ENCODE data around the gene CACNA2D1. TPM values are rescaled to one million over a fixed set of nuclear protein-coding genes. Genes with fewer than 3 reads are reported as not detected.

The CACNA2D1 gene
- total and polyA plus RNA-seq, 9 of the 15 experiments (the other 6 are each of a cell fraction or from before 2014, with no cell fraction given): 0.49 TPM; not detected in 8

DNA sequence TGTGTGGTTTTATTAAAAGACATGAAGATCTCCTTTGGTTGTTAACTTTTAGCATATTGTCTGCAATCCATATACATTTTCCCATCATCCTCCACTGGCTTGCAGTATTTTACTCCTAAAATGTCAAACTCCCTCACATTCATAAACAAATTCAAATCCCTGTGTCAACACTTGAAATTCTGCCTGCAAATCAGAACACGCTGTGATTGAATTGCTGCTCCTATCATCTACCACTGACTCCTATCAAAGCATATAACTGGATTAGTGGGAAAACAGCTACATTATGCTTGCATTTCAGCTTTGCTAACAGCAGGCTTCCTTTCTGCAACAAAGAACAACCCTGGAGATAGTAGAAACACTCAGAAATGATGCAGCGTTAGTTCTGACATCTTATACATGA is 392.0 kb downstream of the CACNA2D1 start (continued):
- TF ChIP-seq, protein P1, sequence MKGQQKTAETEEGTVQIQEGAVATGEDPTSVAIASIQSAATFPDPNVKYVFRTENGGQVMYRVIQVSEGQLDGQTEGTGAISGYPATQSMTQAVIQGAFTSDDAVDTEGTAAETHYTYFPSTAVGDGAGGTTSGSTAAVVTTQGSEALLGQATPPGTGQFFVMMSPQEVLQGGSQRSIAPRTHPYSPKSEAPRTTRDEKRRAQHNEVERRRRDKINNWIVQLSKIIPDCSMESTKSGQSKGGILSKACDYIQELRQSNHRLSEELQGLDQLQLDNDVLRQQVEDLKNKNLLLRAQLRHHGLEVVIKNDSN (CRISPR knock-in tag; IDR thresholded peaks at IDR 0.05): no peak
- TF ChIP-seq, protein P2, sequence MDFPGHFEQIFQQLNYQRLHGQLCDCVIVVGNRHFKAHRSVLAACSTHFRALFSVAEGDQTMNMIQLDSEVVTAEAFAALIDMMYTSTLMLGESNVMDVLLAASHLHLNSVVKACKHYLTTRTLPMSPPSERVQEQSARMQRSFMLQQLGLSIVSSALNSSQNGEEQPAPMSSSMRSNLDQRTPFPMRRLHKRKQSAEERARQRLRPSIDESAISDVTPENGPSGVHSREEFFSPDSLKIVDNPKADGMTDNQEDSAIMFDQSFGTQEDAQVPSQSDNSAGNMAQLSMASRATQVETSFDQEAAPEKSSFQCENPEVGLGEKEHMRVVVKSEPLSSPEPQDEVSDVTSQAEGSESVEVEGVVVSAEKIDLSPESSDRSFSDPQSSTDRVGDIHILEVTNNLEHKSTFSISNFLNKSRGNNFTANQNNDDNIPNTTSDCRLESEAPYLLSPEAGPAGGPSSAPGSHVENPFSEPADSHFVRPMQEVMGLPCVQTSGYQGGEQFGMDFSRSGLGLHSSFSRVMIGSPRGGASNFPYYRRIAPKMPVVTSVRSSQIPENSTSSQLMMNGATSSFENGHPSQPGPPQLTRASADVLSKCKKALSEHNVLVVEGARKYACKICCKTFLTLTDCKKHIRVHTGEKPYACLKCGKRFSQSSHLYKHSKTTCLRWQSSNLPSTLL (IDR thresholded peaks at IDR 0.05): no peak
- TF ChIP-seq ZNF165 (CRISPR knock-in tag; IDR thresholded peaks at IDR 0.05; ENCODE audit: borderline replicate concordance): no peak
- TF ChIP-seq KAT8 (IDR thresholded peaks at IDR 0.05; ENCODE audit: low read depth): no peak
- TF ChIP-seq, protein P3, sequence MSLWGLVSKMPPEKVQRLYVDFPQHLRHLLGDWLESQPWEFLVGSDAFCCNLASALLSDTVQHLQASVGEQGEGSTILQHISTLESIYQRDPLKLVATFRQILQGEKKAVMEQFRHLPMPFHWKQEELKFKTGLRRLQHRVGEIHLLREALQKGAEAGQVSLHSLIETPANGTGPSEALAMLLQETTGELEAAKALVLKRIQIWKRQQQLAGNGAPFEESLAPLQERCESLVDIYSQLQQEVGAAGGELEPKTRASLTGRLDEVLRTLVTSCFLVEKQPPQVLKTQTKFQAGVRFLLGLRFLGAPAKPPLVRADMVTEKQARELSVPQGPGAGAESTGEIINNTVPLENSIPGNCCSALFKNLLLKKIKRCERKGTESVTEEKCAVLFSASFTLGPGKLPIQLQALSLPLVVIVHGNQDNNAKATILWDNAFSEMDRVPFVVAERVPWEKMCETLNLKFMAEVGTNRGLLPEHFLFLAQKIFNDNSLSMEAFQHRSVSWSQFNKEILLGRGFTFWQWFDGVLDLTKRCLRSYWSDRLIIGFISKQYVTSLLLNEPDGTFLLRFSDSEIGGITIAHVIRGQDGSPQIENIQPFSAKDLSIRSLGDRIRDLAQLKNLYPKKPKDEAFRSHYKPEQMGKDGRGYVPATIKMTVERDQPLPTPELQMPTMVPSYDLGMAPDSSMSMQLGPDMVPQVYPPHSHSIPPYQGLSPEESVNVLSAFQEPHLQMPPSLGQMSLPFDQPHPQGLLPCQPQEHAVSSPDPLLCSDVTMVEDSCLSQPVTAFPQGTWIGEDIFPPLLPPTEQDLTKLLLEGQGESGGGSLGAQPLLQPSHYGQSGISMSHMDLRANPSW (CRISPR knock-in tag; IDR thresholded peaks at IDR 0.05): no peak

DNA sequence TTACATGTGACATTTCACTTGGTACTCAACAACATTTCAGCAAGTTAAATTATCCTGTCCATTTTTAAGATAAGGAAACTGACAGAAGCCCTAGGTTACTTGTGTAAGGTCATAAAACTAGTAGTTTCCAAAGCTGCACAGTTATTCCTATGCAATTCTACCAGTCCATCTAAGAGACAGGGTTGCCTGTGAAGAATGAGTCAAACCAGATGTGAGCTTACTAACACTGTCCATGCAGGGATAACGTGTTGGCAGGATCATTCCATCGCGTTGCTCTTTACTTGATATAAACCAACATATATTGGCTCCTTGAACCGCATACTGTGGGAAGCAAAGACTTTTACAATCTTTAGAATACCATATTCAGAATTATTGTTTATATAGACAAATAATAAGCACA is 392.8 kb downstream of the CACNA2D1 start:
- Histone ChIP-seq H4K20me1 (replicated peaks; ENCODE audit: control insufficient read depth, insufficient read depth, low read length) (no peaks in the 10 kb centered on the region), H3K4me3 (no peak overlapping the region), H3K36me3 (ENCODE audit: control insufficient read depth, insufficient read depth, low read length) (no peaks in the 10 kb centered on the region), H3K9me1 (ENCODE audit: control insufficient read depth, insufficient read depth, low read length) (no peaks in the 10 kb centered on the region), H2AFZ (ENCODE audit: low read depth, low read length) (no peak overlapping the region), H3K4me2 (ENCODE audit: insufficient read depth, low read length) (no peak overlapping the region), H3K27me3 (ENCODE audit: control insufficient read depth in 2 of 2, insufficient read depth in 2 of 2, low read length in 2 of 2) (no peaks in the 10 kb centered on the region), H3K27ac (ENCODE audit: extremely low read depth, low read depth, low read length) (no peak overlapping the region), H3K4me1 (replicated peaks in 1 of 2; ENCODE audit: control insufficient read depth in 2 of 2, insufficient read depth in 2 of 2, low read length in 2 of 2) (no peaks in the 10 kb centered on the region), H3K79me2 (ENCODE audit: control insufficient read depth, insufficient read depth, low read length) (no peaks in the 10 kb centered on the region), H3K9me3 (replicated peaks; ENCODE audit: control insufficient read depth, insufficient read depth, low read depth, low read length) (no peaks in the 10 kb centered on the region), H3K9ac (ENCODE audit: insufficient read depth in 1 of 2, low read depth in 2 of 2, low read length in 2 of 2) (no peak overlapping the region)
- DNase-seq (ENCODE audit: extremely low read depth in 1 of 4, low spot score in 3 of 4) (no peak), ATAC-seq (no peak), FAIRE-seq (no peak)
- CTCF ChIA-PET (ENCODE audit: low intra/inter-chr PET ratio): no interaction called here
- 1% methylated on average over 4 of the region's 4 CpGs for WGBS (ENCODE audit: insufficient coverage, low coverage, missing lambda C conversion rate)
- no TSS peak for BruUV-seq (replicated peaks)
- intact Hi-C loops (cut with micrococcal nuclease): no loop called here
- in situ Hi-C loops (cut with MboI): no loop called here
- POLR2A ChIA-PET: no interaction called here
- TF ChIP-seq BCL6 (CRISPR knock-in tag; IDR thresholded peaks at IDR 0.05) (no peak), SMARCB1 (IDR thresholded peaks at IDR 0.05; ENCODE audit: insufficient read length, low read depth) (no peak), NFE2L1 (tag; IDR thresholded peaks at IDR 0.05; ENCODE audit: borderline replicate concordance, low read depth) (no peak), HSF4 (CRISPR knock-in tag; IDR thresholded peaks at IDR 0.05; ENCODE audit: borderline replicate concordance) (no peak), ZNF696 (CRISPR knock-in tag; conservative IDR thresholded peaks at IDR 0.05) (no peak), HEY1 (CRISPR knock-in tag; IDR thresholded peaks at IDR 0.05; ENCODE audit: borderline replicate concordance) (no peak)
- TF ChIP-seq, protein P4, sequence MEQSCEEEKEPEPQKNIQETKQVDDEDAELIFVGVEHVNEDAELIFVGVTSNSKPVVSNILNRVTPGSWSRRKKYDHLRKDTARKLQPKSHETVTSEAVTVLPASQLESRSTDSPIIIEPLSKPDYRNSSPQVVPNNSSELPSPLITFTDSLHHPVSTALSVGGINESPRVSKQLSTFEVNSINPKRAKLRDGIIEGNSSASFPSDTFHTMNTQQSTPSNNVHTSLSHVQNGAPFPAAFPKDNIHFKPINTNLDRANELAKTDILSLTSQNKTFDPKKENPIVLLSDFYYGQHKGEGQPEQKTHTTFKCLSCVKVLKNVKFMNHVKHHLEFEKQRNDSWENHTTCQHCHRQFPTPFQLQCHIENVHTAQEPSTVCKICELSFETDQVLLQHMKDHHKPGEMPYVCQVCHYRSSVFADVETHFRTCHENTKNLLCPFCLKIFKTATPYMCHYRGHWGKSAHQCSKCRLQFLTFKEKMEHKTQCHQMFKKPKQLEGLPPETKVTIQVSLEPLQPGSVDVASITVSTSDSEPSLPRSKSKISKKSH (CRISPR knock-in tag; IDR thresholded peaks at IDR 0.05): no peak
- TF ChIP-seq, protein P5, sequence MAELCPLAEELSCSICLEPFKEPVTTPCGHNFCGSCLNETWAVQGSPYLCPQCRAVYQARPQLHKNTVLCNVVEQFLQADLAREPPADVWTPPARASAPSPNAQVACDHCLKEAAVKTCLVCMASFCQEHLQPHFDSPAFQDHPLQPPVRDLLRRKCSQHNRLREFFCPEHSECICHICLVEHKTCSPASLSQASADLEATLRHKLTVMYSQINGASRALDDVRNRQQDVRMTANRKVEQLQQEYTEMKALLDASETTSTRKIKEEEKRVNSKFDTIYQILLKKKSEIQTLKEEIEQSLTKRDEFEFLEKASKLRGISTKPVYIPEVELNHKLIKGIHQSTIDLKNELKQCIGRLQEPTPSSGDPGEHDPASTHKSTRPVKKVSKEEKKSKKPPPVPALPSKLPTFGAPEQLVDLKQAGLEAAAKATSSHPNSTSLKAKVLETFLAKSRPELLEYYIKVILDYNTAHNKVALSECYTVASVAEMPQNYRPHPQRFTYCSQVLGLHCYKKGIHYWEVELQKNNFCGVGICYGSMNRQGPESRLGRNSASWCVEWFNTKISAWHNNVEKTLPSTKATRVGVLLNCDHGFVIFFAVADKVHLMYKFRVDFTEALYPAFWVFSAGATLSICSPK (IDR thresholded peaks at IDR 0.05; ENCODE audit: borderline replicate concordance): no peak

Measured in K562 (cell line).